ENCODE measurements around the gene AKR1A1. TPM values are rescaled to one million over a fixed set of nuclear protein-coding genes. Genes with fewer than 3 reads are reported as not detected.

The AKR1A1 gene
- total and polyA plus RNA-seq, 2 of the 8 experiments (the other 6 are each of a cell fraction or from before 2014, with no cell fraction given), result 344 to 435 TPM

GRCh38 chr1:45550401-45551351, at the start of gene AKR1A1 (continued):
- no peak for TF ChIP-seq FOSL1 (IDR thresholded peaks at IDR 0.05; ENCODE audit: insufficient read depth, low read depth, low read length)
- no peak; a peak in 1 of 4 replicates for TF ChIP-seq CTCF (IDR thresholded peaks at IDR 0.05; ENCODE audit: control extremely low read depth in 1 of 3, insufficient read depth in 1 of 3, low read depth in 1 of 3, low read length in 3 of 3)
- TF ChIP-seq TCF12 (IDR thresholded peaks at IDR 0.05; ENCODE audit: low read depth, low read length), result no peak
- no peak for TF ChIP-seq BCL11A (IDR thresholded peaks at IDR 0.05; ENCODE audit: low read depth in 2 of 2, low read length in 2 of 2)
- no peak for TF ChIP-seq MAFK (IDR thresholded peaks at IDR 0.05; ENCODE audit: low read depth, low read length)
- TF ChIP-seq NANOG (IDR thresholded peaks at IDR 0.05; ENCODE audit: insufficient read depth, low read depth, low read length, poor library complexity, severe bottlenecking), result no peak
- peak; percentile 36; the same call in 1 of the 2 replicates for TF ChIP-seq SP1 (IDR thresholded peaks at IDR 0.05; ENCODE audit: low read depth, low read length)
- TF ChIP-seq KDM5A (IDR thresholded peaks at IDR 0.05; ENCODE audit: low read length), result no peak
- no peak for TF ChIP-seq SRF (IDR thresholded peaks at IDR 0.05; ENCODE audit: low read depth, low read length)
- peak; percentile 99 for TF ChIP-seq POLR2AphosphoS5 (IDR thresholded peaks at IDR 0.05; ENCODE audit: low read depth, low read length)
